Activated naive CD8-positive, alpha-beta T cell (primary cell): ENCODE results near the gene RTN4.

ENCODE experiments used
- H3K27ac Mint-ChIP-seq: one replicate; pipeline ENCODE4 v1.8.0; 2021; ENCODE audit warnings: mixed read lengths
- H3K27me3 Mint-ChIP-seq: one replicate; pipeline ENCODE4 v1.8.0; 2021; ENCODE audit warnings: mixed read lengths
- H3K36me3 Mint-ChIP-seq: one replicate; pipeline ENCODE4 v1.8.0; 2021; ENCODE audit warnings: mixed read lengths
- H3K4me1 Mint-ChIP-seq: one replicate; pipeline ENCODE4 v1.8.0; 2021; ENCODE audit warnings: low read depth, mixed read lengths
- H3K4me3 Mint-ChIP-seq: one replicate; pipeline ENCODE4 v1.8.0; 2021; ENCODE audit warnings: mild to moderate bottlenecking, mixed read lengths
- H3K9me3 Mint-ChIP-seq: one replicate; pipeline ENCODE4 v1.8.0; 2021; ENCODE audit warnings: low read depth, mixed read lengths

RTN4 gene

GRCh38 chr2:54984476-54984875, 65.8 kb downstream of the RTN4 start:
- no peak overlapping the region for H3K4me3 Mint-ChIP-seq
- peaks cover 50% of the 10 kb centered on the region for H3K4me1 Mint-ChIP-seq
- peaks cover 17% of the 10 kb centered on the region for H3K36me3 Mint-ChIP-seq
- H3K9me3 Mint-ChIP-seq = no peaks in the 10 kb centered on the region
- H3K27ac Mint-ChIP-seq = no peak overlapping the region
- H3K27me3 Mint-ChIP-seq = no peaks in the 10 kb centered on the region

GRCh38 chr2:54983345-54984220, 66.7 kb downstream of the RTN4 start:
- H3K36me3 Mint-ChIP-seq = peaks cover 17% of the 10 kb centered on the region
- H3K4me3 Mint-ChIP-seq = no peak overlapping the region
- peaks cover 47% of the 10 kb centered on the region for H3K4me1 Mint-ChIP-seq
- no peaks in the 10 kb centered on the region for H3K9me3 Mint-ChIP-seq
- H3K27ac Mint-ChIP-seq = peak overlapping the region; percentile 54
- H3K27me3 Mint-ChIP-seq = no peaks in the 10 kb centered on the region

- Mint-ChIP-seq H3K4me3 (no peak overlapping the region), H3K4me1 (peaks cover 47% of the 10 kb centered on the region), H3K9me3 (no peaks in the 10 kb centered on the region), H3K36me3 (peaks cover 18% of the 10 kb centered on the region), H3K27me3 (no peaks in the 10 kb centered on the region), H3K27ac (peak overlapping the region; percentile 50)
Observed at GRCh38 chr2:54981385-54981784, 68.9 kb downstream of the RTN4 start.

- peaks cover 13% of the 10 kb centered on the region for H3K36me3 Mint-ChIP-seq
- peak overlapping the region; percentile 61 for H3K27ac Mint-ChIP-seq
- H3K4me1 Mint-ChIP-seq = peaks cover 47% of the 10 kb centered on the region
- no peak overlapping the region for H3K4me3 Mint-ChIP-seq
- no peaks in the 10 kb centered on the region for H3K27me3 Mint-ChIP-seq
- no peaks in the 10 kb centered on the region for H3K9me3 Mint-ChIP-seq
Observed at GRCh38 chr2:54979321-54980044, 70.8 kb downstream of the RTN4 start.

GRCh38 chr2:54977149-54977548, 73.1 kb downstream of the RTN4 start:
- H3K27ac Mint-ChIP-seq = peak overlapping the region; percentile 17
- no peak overlapping the region for H3K4me3 Mint-ChIP-seq
- H3K36me3 Mint-ChIP-seq = peaks cover 15% of the 10 kb centered on the region
- no peaks in the 10 kb centered on the region for H3K9me3 Mint-ChIP-seq
- H3K27me3 Mint-ChIP-seq = no peaks in the 10 kb centered on the region
- H3K4me1 Mint-ChIP-seq = peaks cover 37% of the 10 kb centered on the region

- peaks cover 33% of the 10 kb centered on the region for H3K4me1 Mint-ChIP-seq
- peak overlapping the region; percentile 67 for H3K27ac Mint-ChIP-seq
- peaks cover 12% of the 10 kb centered on the region for H3K36me3 Mint-ChIP-seq
- H3K9me3 Mint-ChIP-seq = no peaks in the 10 kb centered on the region
- H3K4me3 Mint-ChIP-seq = no peak overlapping the region
- no peaks in the 10 kb centered on the region for H3K27me3 Mint-ChIP-seq
Observed at GRCh38 chr2:54975598-54976492, 74.4 kb downstream of the RTN4 start.

- H3K27me3 Mint-ChIP-seq = no peaks in the 10 kb centered on the region
- H3K9me3 Mint-ChIP-seq = no peaks in the 10 kb centered on the region
- no peak overlapping the region for H3K4me3 Mint-ChIP-seq
- peaks cover 26% of the 10 kb centered on the region for H3K4me1 Mint-ChIP-seq
- H3K36me3 Mint-ChIP-seq = peaks cover 9% of the 10 kb centered on the region
- no peak overlapping the region for H3K27ac Mint-ChIP-seq
Observed at GRCh38 chr2:54975175-54975574, 75.1 kb downstream of the RTN4 start.

GRCh38 chr2:54969940-54970338, 80.3 kb downstream of the RTN4 start:
- Mint-ChIP-seq H3K4me1 (peaks cover 19% of the 10 kb centered on the region), H3K4me3 (no peak overlapping the region), H3K9me3 (no peaks in the 10 kb centered on the region), H3K27me3 (no peaks in the 10 kb centered on the region), H3K27ac (no peak overlapping the region), H3K36me3 (peaks cover 17% of the 10 kb centered on the region)

GRCh38 chr2:54969295-54969939, 80.8 kb downstream of the RTN4 start:
- Mint-ChIP-seq H3K27me3 (no peaks in the 10 kb centered on the region), H3K9me3 (no peaks in the 10 kb centered on the region), H3K36me3 (peaks cover 17% of the 10 kb centered on the region), H3K4me3 (no peak overlapping the region), H3K27ac (no peak overlapping the region), H3K4me1 (peaks cover 24% of the 10 kb centered on the region)

GRCh38 chr2:54968561-54969218, 81.6 kb downstream of the RTN4 start:
- Mint-ChIP-seq H3K4me1 (peaks cover 27% of the 10 kb centered on the region), H3K4me3 (no peak overlapping the region), H3K27ac (peak overlapping the region; percentile 23)

GRCh38 chr2:54967759-54968365, 82.4 kb downstream of the RTN4 start:
- no peak overlapping the region for H3K4me3 Mint-ChIP-seq
- no peaks in the 10 kb centered on the region for H3K9me3 Mint-ChIP-seq
- H3K36me3 Mint-ChIP-seq = peaks cover 12% of the 10 kb centered on the region
- no peaks in the 10 kb centered on the region for H3K27me3 Mint-ChIP-seq
- H3K4me1 Mint-ChIP-seq = peaks cover 28% of the 10 kb centered on the region
- no peak overlapping the region for H3K27ac Mint-ChIP-seq

More at GRCh38 chr2:54968561-54969218, 81.6 kb downstream of the RTN4 start:
- peaks cover 17% of the 10 kb centered on the region for H3K36me3 Mint-ChIP-seq
- H3K27me3 Mint-ChIP-seq = no peaks in the 10 kb centered on the region
- H3K9me3 Mint-ChIP-seq = no peaks in the 10 kb centered on the region

GRCh38 chr2:54967269-54967668, 83.0 kb downstream of the RTN4 start:
- Mint-ChIP-seq H3K4me3 (no peak overlapping the region), H3K36me3 (peaks cover 12% of the 10 kb centered on the region), H3K27ac (no peak overlapping the region), H3K9me3 (no peaks in the 10 kb centered on the region), H3K27me3 (no peaks in the 10 kb centered on the region), H3K4me1 (peaks cover 28% of the 10 kb centered on the region)

GRCh38 chr2:54966837-54967236, 83.4 kb downstream of the RTN4 start:
- H3K36me3 Mint-ChIP-seq = peaks cover 12% of the 10 kb centered on the region
- no peaks in the 10 kb centered on the region for H3K9me3 Mint-ChIP-seq
- no peak overlapping the region for H3K4me3 Mint-ChIP-seq

More at GRCh38 chr2:54966837-54967236, 83.4 kb downstream of the RTN4 start:
- no peaks in the 10 kb centered on the region for H3K27me3 Mint-ChIP-seq
- H3K4me1 Mint-ChIP-seq = peaks cover 28% of the 10 kb centered on the region
- no peak overlapping the region for H3K27ac Mint-ChIP-seq
